Retina (tissue), 1 donor: ENCODE results near the gene TRIM51G.
"Not testable (repeated sequence)": the region's sequence is repeated elsewhere in the genome, so short reads cannot be mapped to it uniquely, and the experiment has no call there.

Source experiments
- DNase-seq: peaks from one replicate; pipeline ENCODE4 v3.0.0-alpha.2; 2016

The TRIM51G gene

GRCh38 chr11:48983785-48984184 lies at the start of gene TRIM51G:
TSS of gene TRIM51G (minus strand) at chr11:48983885. CDS start at chr11:48981695, 2,190 bp downstream.
- DNase-seq = not testable (repeated sequence)

- DNase-seq = not testable (repeated sequence)
Observed at GRCh38 chr11:49028523-49028922, 44.8 kb upstream of the TRIM51G start, which contains the start of gene TRIM49B. TSS of gene TRIM49B (plus strand) at chr11:49028823. CDS start at chr11:49031600, 2,777 bp downstream.

GRCh38 chr11:48968592-48968991 lies 15.1 kb downstream of the TRIM51G start:
- not testable (repeated sequence) for DNase-seq

- DNase-seq = not testable (repeated sequence)
Observed at GRCh38 chr11:48955315-48956049, 28.2 kb downstream of the TRIM51G start.

- DNase-seq = not testable (repeated sequence)
Observed at GRCh38 chr11:48945796-48946195, 37.9 kb downstream of the TRIM51G start.
